Occipital lobe (tissue), 2 donors: Measurements from ENCODE around the gene KHNYN. TPM values are rescaled to one million over a fixed set of nuclear protein-coding genes. Genes with fewer than 3 reads are reported as not detected.
"Not testable (repeated sequence)": the region's sequence is repeated elsewhere in the genome, so short reads cannot be mapped to it uniquely, and the experiment has no call there.

ENCODE experiments used
- DNase-seq: peaks from one replicate; lab custom pipeline; 2025; lab: John Stamatoyannopoulos, UW
- total RNA-seq: library from RNA; depleted of rRNA; stranded (reverse); fragments of >200 nt; gene quantifications from one replicate; pipeline ENCODE4 v1.2.3, GENCODE V29; 2014

Gene KHNYN
- total RNA-seq, 1 donor from 2014 or later = 16.7 TPM

GRCh38 chr14:24437020-24437735, 7.4 kb downstream of the KHNYN start:
- DNase-seq = no peak

GRCh38 chr14:24437736-24438067, 7.9 kb downstream of the KHNYN start:
- DNase-seq = no peak

DNA sequence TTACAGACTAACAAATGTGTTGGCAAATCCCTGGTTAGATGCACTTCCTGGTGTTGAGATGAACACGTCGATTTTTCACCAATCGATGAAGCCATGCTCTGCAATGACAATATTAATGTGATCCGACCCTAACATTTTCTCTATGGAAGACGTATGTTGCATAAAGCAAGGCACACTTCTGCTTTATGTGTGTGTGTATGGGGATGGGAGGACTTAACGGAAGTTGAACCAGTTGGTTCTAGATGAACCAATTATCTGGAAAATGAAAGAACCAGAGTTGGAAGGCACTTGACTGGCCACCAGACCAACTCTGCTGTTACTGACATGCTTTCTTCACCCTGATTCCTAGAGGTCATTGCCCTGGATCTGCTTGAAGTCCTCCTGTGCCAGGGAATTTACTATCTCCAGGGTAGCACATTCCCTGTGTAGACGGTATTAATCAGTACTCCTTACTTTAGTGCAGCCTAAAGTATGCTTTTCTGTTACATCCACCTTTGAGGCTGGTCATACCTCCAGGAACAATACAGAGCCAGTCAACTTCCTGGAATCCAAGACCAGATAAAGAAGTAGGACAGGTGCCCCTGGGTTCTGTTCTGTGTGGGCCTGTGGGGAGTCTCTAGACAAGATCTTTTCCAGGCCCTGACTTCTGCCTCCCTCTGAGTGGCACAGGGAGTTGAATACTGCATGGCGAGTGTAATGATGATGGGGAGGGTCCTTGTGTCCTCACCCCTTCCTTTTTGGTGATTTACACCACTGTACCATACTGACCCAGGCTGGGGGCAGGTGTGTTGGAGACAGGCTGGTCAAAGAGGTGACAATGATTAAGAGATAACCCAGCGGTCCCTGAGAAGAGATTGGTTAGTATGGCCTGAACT, 8.7 kb downstream of the KHNYN start:
- DNase-seq = no peak

- no peak for DNase-seq
Observed at GRCh38 chr14:24439257-24439656, 9.5 kb downstream of the KHNYN start.

- no peak for DNase-seq
Observed at GRCh38 chr14:24439830-24440605, 10.3 kb downstream of the KHNYN start.

GRCh38 chr14:24440606-24441399, 11.0 kb downstream of the KHNYN start:
- no peak for DNase-seq

DNA sequence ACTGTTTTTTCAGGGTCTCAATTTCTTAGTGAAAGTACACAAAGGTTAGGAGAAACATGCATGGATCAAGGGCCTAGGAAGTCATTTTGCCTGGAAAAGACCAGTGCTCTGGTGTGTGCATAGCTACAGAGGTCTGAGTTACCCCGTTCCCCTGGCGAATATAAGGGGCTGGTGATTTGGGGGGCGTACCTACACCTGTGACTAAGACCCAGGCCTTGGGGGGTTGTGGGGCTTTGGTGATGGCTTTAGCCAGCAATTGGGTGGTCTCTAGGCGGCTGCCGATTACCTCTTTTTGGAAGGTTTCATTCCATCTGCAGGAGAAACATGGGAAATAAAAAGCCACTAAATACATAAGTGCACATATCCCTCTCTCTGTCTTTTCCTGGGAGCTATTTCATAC, 11.7 kb downstream of the KHNYN start:
- DNase-seq = no peak

DNA sequence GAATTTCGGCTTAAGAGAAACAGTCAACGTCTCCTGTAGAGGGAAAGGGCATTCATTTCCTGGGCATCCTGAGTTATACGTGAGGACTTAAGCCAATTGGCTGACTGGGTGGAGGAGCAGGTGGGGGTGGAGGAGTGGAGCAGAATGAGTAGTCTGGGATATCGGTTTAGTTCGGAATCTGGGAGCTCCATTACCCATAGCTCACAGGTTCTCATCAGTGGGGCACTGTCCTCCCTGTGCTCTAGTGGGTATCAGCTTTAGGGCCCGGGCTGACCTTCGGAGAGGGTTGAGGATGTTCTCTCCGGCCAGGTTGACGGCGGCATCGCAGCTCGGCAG, 12.1 kb downstream of the KHNYN start:
- no peak for DNase-seq

- DNase-seq = peak; percentile 97
Observed at GRCh38 chr14:24442240-24443052, 12.7 kb downstream of the KHNYN start, which contains the start of gene SDR39U1. TSS of gene SDR39U1 (minus strand) at chr14:24442776. CDS start at chr14:24442769, 7 bp downstream.

DNA sequence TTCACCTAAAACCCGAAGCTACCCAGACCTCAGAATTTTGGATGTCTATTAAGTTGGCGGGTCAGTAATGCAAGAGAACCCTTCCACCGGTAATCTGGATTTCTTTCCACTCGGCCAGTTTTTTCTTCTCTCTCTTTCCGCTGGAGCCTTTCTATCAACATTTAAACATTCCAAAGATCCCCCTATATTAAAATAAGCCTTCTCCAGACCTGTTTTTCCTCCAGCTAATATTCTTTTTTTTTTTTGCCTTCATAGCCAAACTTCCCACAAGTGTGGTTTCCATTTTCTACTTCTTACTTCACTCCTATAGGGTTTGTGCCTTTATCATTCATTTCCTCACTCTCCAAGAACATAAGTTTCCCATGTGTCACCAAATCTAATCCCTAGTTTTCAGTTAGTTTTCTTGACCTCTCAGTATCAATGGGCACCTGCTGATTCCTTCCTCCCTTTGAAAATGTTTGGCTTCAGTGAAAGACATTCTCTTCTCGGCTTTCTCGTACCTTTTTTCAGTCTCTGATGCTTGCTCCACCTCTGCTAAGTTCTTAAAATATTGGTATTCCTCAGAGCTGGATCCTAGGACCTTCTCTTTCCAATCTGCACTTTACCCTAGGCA, 13.4 kb downstream of the KHNYN start:
- DNase-seq = no peak

- DNase-seq = not testable (repeated sequence)
Observed at GRCh38 chr14:24450828-24451227, 21.1 kb downstream of the KHNYN start.

DNA sequence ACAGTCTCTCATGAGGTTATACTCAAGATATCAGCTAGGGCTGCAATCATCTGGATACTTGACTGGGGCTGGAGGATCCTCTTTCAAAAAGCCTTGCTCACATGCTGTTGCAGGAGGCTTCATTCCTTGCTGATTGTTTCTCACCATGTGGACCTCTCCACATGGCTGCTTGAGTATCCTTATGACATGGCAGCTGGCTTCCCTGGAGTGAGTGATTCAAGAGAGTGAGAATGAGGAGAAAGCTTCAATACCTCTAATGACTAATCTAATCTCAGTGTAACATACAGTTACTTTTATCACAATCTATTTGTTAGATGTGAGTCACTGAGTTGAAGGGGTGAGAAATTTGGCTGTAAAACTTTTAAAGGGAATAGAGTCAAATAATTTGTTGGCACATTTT, 27.2 kb downstream of the KHNYN start:
- DNase-seq = no peak

- DNase-seq = no peak
Observed at GRCh38 chr14:24458736-24459135, 29.0 kb downstream of the KHNYN start.

GRCh38 chr14:24459331-24459730, 29.6 kb downstream of the KHNYN start:
- no peak for DNase-seq

DNA sequence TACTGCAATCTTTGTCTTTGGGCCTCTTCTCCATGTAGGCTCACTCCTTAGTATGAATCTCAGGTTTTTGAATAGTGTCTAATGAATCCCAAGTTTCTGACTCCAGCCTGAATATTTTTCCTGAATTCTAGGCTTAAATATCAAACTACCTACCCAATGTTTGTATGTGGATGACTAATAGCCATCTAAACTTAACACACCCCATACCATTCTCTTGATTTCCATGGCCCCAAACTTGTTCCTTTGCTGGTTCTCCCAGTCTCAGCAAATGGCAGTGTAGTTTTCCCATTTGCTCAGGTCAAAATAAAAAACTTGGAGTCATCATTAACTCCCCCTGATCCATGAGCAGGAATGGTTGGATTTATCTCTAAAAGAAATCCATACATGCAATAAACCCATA, 31.6 kb downstream of the KHNYN start:
- no peak for DNase-seq

- no peak for DNase-seq
Observed at GRCh38 chr14:24463017-24463883, 33.5 kb downstream of the KHNYN start.

DNA sequence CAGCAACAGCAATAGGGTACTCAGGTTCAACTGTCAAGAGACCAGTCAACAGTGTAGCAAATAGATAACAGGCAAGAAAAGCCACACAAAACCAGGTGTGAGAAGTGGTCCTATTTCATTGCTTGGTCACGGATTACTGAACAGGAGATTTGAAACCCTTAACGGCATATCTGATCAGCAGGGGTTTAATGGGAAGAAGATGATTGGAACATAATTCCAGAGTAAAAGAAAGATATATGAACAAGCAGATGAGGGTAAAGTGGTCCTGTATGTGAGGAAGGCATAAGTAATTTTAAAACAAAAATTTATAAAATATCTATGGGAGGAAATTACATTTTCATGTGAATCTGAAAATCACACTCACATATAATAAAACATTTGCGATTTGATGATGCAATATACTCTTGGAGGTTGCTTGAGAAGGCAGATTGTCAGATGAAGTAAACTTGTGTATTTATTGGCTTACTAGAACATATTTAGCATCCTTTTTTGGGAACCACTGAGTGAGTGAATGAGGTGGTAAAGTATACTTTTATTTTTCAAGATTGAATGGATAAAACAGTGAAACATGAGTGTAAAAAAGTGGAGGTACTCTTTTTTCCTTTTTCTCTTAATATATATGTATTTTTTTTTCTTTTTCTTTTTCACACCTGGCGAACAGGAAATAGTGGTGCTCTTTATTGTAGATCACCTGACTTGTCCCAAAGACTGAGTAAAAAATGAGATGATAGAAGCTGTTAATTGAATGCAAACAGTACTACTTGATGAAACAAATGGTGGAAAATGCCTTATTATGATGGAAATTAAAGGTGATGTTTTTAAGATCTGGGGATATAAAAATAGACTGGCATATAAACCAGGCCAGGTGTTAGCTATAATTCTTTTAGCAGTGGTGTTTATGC, 34.4 kb downstream of the KHNYN start:
- no peak for DNase-seq

- DNase-seq = no peak
Observed at GRCh38 chr14:24465368-24465767, 35.6 kb downstream of the KHNYN start.
